GM10847 (cell line): ENCODE measurements around the gene KDM4E.

ENCODE experiments used
- POLR2A ChIP-seq: IDR thresholded peaks from 2 replicates; pipeline ENCODE4 v1.6.1; 2011; ENCODE audit not compliant: insufficient read length; ENCODE audit errors: extremely low read depth

KDM4E gene

DNA sequence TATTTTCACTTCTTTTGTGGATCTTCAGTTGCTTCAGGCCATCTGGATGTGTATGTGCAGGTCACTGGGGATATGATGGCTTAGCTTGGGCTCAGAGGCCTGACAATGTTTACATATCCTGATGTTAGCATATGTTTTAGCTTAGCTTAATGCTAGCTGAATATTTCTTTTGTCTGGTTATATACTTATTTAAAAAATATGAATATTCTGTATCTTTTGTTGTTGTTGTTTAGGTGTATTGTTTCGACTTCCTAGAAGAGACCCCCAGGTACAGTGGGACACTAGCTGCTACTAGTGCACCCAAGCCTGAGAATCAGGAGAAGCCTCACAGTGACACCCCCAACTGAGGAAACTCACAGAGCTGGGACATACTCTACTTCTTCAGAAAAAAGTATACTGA, at the start of gene KDM4E:
Gene KDM4E (plus strand): TSS at position 301 of the 400 bp plus-strand sequence. CDS start 300 bp downstream, outside the sequence.
- TF ChIP-seq POLR2A, result no peak

DNA sequence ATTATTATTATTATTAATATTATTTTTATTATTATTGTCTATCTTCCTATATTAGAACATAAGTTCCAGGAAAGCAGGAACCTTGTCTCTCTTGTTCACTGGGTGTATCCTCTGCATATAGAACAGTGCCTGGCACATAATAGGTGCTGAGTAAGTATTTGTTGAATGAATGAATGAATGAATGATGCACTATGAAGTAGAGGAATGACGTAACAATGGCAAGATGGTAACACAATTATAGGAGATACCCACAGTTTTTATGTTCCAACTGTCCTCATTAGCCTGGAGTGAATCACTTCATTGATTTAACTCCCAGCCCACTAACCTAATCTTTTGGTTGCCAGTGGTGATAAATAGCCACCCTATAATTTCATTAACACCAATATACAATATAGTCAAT, 49.5 kb upstream of the KDM4E start:
- TF ChIP-seq POLR2A, result no peak

- no peak for TF ChIP-seq POLR2A
These were observed 37.7 kb upstream of the KDM4E start for GRCh38 chr11:94987378-94987777.

DNA sequence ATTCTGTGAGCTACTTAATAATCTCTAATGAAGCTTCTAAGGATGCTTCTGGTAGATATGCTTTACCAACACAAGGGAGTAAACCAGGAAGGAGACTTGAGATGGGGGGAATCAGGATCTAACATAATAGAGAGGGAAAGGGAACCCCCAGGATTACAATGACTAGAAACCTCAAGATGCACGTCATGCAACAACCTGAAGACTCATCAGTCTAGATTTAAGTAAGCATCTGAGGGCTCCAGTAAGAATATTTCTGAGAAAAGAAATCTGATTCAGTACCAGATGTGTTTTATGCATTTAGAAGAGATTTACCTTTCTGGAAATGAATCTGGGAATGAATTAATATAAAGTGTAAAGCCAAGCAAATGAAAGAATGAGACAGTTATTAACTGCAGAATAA, 36.3 kb upstream of the KDM4E start:
- TF ChIP-seq POLR2A, result no peak

DNA sequence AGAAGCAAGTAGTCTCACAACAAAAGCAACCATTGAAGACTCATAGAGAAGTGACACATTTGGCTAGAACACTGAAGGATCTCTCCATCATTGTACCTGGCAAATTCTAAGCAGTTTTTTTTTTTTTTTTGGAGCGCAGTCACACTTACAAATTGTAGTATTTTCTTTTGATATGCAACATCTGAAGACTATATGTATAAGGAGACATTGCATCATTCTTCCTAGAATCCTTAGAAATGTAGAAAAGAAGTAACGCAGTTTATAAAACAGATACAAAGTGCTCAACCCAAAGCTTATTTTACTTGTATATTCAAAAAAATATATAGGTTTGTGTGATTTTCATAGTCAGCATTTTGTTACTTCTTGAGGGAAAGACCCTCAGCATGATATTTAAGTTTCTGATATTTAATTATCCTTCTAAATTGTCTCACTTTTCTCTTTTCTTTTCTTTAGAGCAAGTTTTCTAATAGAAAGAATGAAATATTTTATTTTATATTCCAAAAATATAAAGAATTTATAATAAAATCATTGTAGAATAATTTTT, 31.6 kb upstream of the KDM4E start:
- TF ChIP-seq POLR2A, result no peak

DNA sequence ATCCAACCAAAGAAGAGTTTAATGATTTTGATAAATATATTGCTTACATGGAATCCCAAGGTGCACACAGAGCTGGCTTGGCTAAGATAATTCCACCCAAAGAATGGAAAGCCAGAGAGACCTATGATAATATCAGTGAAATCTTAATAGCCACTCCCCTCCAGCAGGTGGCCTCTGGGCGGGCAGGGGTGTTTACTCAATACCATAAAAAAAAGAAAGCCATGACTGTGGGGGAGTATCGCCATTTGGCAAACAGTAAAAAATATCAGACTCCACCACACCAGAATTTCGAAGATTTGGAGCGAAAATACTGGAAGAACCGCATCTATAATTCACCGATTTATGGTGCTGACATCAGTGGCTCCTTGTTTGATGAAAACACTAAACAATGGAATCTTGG, 27.6 kb upstream of the KDM4E start:
- no peak for TF ChIP-seq POLR2A

DNA sequence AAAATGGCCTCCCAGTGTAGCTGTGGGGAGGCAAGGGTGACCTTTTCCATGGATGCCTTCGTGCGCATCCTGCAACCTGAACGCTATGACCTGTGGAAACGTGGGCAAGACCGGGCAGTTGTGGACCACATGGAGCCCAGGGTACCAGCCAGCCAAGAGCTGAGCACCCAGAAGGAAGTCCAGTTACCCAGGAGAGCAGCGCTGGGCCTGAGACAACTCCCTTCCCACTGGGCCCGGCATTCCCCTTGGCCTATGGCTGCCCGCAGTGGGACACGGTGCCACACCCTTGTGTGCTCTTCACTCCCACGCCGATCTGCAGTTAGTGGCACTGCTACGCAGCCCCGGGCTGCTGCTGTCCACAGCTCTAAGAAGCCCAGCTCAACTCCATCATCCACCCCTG, 26.8 kb upstream of the KDM4E start:
- TF ChIP-seq POLR2A, result no peak

DNA sequence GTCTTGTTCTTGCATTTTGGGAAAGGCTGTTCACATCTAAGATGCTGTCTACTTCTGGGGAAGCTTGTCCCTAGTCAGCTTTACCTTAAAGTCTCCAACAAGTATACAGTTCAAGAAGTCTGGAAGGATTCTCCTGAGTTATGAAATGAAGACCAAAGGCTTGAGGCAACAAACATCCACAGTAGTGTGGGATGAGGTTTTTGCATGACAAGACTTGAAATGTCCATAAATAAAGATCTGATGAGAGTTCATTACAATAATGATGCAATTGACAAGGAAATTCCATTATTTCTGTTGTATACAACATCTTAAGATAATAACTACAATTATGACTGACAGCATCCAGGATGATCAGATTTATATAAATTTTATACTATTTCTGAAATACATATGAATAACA, 21.3 kb upstream of the KDM4E start:
- TF ChIP-seq POLR2A, result no peak

DNA sequence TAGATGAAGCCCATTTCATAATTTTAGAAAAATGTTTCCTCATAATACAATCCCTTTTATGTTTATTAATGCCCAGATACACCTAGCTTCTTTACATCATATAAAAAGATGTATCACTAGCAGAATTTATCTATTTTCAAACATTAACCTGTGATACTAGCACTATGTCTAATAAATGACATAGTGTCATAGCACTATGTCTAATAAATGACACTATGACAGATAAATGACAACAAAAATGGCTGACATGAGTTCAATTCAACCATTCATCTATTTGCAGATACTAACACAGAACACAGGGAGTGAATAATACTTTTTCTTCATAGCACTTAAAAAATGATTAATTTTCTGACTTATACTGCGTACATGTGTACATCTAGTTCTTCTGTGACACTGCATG, 19.4 kb upstream of the KDM4E start:
- TF ChIP-seq POLR2A, result no peak

DNA sequence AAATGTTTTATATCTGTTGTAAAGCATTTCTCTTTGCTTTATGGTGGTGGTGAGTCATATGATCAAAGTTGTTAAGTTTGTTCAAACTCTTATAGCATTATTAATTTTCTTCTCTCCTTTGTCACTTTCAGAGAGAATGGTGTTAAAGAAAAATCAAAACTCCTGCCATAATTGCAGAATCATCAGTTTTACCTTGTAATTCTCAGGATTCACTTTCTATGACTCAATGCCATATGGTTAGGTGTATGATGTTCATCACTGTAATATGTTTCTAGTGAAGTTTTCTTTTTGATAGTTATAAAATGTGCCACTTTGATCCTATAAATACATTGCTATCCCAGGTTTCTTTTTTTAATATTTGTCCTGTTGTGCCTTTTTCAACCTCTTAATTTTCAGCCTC, 13.7 kb upstream of the KDM4E start:
- no peak for TF ChIP-seq POLR2A

- TF ChIP-seq POLR2A, result no peak
These were observed 10.8 kb upstream of the KDM4E start for GRCh38 chr11:95014184-95014821.

DNA sequence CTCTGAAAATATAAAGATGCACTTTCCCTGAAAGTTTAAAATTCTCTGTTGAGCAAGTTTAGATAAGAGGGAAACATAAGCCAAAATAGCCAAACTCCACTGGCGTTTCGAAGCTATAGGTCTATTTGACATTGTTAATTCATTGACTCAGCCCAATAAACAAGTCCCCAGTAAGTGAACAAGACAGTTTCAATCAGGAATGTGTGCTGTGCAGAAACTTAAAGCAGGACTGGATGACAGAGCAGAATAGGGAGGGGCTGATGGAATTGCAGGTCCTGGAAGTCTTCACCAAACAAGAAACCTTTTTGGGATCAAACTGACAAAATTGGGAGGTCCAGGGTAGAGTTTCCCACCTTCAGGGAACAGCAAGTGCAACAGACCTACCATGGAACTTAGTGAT, 8.9 kb upstream of the KDM4E start:
- TF ChIP-seq POLR2A, result no peak

DNA sequence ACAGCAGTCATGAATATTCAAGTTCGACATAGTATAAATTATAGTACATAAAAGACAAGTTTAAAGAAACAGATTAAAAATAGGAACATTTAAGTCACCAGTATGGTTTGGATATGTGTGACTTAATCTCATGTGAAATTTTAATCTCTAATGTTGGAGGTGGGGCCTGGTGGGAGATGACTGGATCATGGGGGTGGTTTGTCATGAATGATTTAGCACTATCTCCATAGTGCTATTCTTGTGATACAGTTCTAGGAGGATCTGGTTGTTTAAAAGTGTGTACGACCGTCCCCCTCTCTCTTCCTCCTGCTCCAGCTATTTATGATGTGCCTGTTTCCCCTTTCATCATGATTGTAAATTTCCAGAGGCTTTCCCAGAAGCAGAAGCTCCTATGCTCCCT, 3.3 kb downstream of the KDM4E start:
- no peak for TF ChIP-seq POLR2A

GRCh38 chr11:95033051-95033450, 8.0 kb downstream of the KDM4E start:
- no peak for TF ChIP-seq POLR2A

DNA sequence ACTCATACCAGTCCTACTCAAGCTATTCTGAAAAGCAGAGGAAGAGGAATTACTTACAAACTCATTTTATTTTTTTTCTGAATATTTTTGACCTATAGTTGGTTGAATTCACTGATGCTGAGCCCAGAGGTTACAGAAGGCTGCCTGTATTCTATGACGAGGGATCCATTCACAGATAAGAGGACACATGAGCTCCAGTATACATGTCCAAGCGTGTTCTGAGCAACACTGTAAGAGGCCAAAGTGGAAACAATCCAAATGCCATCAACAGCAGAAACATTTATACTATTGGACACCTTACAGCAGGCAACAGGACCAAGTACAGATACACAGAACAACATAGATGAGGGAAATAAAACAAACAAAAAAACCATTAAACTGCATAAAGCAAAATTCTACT, 10.3 kb downstream of the KDM4E start:
- TF ChIP-seq POLR2A, result no peak

DNA sequence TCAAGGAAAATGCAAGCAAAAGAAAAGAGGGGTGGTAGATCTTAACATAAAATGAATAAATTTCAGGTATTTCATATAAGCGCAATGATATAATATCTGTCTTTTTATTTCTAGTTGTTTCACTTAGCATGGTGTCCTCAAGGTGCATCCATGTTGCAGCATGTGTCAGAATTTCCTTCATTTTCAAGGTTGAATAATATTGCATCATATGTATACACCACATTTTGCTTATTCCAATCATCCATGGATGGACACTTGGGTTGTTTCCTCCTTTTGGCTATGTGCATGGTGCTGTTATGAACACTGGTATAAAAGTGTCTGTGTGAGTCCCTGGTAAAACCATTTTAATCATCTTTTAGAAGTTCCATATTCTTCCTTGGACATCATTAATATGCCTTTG, 17.2 kb downstream of the KDM4E start:
- TF ChIP-seq POLR2A, result no peak

DNA sequence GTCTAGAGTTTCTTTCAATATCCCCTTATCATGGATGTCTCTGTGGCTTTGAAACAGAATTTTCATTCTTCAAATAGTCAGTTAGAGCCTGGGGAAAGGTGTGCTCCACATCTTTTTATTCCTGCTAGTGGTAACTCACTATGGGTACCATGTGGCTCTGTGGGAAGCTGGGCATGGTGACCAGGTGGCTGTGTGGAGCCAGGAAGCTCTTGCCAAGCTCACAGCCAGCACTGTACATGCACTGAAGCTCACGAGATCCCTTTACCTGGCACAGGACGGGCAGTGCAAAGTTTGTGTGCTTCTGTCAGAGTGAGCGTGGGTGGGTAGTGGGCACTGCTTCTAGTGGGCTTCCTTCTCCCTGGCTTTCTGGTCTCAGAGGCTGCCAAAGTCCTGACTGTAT, 17.8 kb downstream of the KDM4E start:
- no peak for TF ChIP-seq POLR2A
